SK-N-SH (cell line): ENCODE data around the gene SLC17A1. TPM values are rescaled to one million over a fixed set of nuclear protein-coding genes. Genes with fewer than 3 reads are reported as not detected.

Experiments
- CTCF ChIA-PET: fragments of 300-600, 350-600 bp; formaldehyde crosslinking; extraction: SDS; loops from one replicate; lab custom pipeline; 2021; lab: Yijun Ruan, JAX
- POLR2A ChIA-PET: fragments of 350-600 bp; sonication (Branson Sonifier 250); formaldehyde crosslinking; extraction: SDS; loops from one replicate; lab custom pipeline; 2020; ENCODE audit warnings: antibody characterized with exemption, inconsistent platforms; lab: Yijun Ruan, JAX
- DNase-seq: peaks from one replicate; pipeline ENCODE4 v3.0.0; 2012
- H2AFZ ChIP-seq: fragments of 200-600 bp; sonication (generic); 2 replicates; pipeline ENCODE4 v1.8.1; 2016; ENCODE audit warnings: antibody characterized with exemption, mild to moderate bottlenecking, low read depth
- H3F3A ChIP-seq: fragments of 200-600 bp; sonication (generic); replicated peaks from 2 replicates; pipeline ENCODE3; 2016; ENCODE audit warnings: antibody characterized with exemption, mild to moderate bottlenecking; ENCODE audit not compliant: insufficient read depth
- H3K27ac ChIP-seq, 2 experiments: fragments of 200-500 bp in 1 of 2; fragments of 200-600 bp in 1 of 2; sonication (Bioruptor generic) in 1 of 2; sonication (generic), shearing (Covaris generic) in 1 of 2; 2 replicates each; pipeline versions ENCODE4 v1.5.1 to v1.6.1; 2014 to 2016; ENCODE audit warnings: low read depth in 2 of 2, inconsistent platforms in 1 of 2, low read length in 1 of 2, mild to moderate bottlenecking in 1 of 2, mixed read lengths in 1 of 2
- H3K27me3 ChIP-seq: fragments of 200-600 bp; sonication (generic), shearing (Covaris generic); 2 replicates; pipeline ENCODE4 v1.6.1; 2016; ENCODE audit warnings: mixed run types; ENCODE audit not compliant: insufficient read depth
- H3K36me3 ChIP-seq, 2 experiments: fragments of 200-500 bp in 1 of 2; fragments of 200-600 bp in 1 of 2; sonication (Bioruptor generic) in 1 of 2; sonication (generic) in 1 of 2; replicated peaks in 1 of 2; 2 replicates each; pipeline versions ENCODE3 to v1.5.1; 2014 to 2016; ENCODE audit warnings: low read length in 1 of 2, mild to moderate bottlenecking in 1 of 2; ENCODE audit not compliant: insufficient read depth in 2 of 2, control insufficient read depth in 1 of 2
- H3K4me1 ChIP-seq, 2 experiments: fragments of 200-500 bp in 1 of 2; fragments of 200-600 bp in 1 of 2; sonication (Bioruptor generic) in 1 of 2; sonication (generic), shearing (Covaris generic) in 1 of 2; 2 replicates each; pipeline versions ENCODE4 v1.5.1 to v1.6.1; 2014 to 2016; ENCODE audit warnings: low read depth in 1 of 2, low read length in 1 of 2, mixed run types in 1 of 2; ENCODE audit not compliant: insufficient read depth in 2 of 2, control insufficient read depth in 1 of 2
- H3K4me2 ChIP-seq: fragments of 200-600 bp; sonication (generic), shearing (Covaris generic); 2 replicates; pipeline ENCODE4 v1.6.1; 2017; ENCODE audit warnings: mixed run types
- H3K4me3 ChIP-seq, 2 experiments: fragments of 200-500 bp in 1 of 2; fragments of 200-600 bp in 1 of 2; sonication (Bioruptor generic) in 1 of 2; sonication (generic), shearing (Covaris generic) in 1 of 2; 2 replicates each; pipeline versions ENCODE4 v1.5.1 to v1.8.1; 2014 to 2016; ENCODE audit warnings: low read depth in 2 of 2, inconsistent platforms in 1 of 2, low read length in 1 of 2, mild to moderate bottlenecking in 1 of 2, mixed read lengths in 1 of 2, moderate library complexity in 1 of 2
- H3K79me2 ChIP-seq: fragments of 200-600 bp; sonication (generic); 2 replicates; pipeline ENCODE4 v1.8.1; 2017; ENCODE audit warnings: mild to moderate bottlenecking; ENCODE audit not compliant: insufficient read depth
- H3K9ac ChIP-seq: fragments of 200-600 bp; sonication (generic); 2 replicates; pipeline ENCODE4 v1.6.1; 2017; ENCODE audit warnings: mixed run types
- H3K9me2 ChIP-seq: fragments of 200-600 bp; sonication (generic); 2 replicates; pipeline ENCODE4 v1.6.1; 2017; ENCODE audit warnings: mixed run types
- H3K9me3 ChIP-seq: fragments of 200-600 bp; sonication (generic); 2 replicates; pipeline ENCODE4 v1.6.1; 2017; ENCODE audit warnings: mixed run types, mild to moderate bottlenecking, moderate library complexity
- H4K20me1 ChIP-seq: fragments of 200-600 bp; sonication (generic); 2 replicates; pipeline ENCODE4 v1.6.1; 2017; ENCODE audit warnings: mild to moderate bottlenecking, mixed run types; ENCODE audit not compliant: insufficient read depth
- ELF1 ChIP-seq: IDR thresholded peaks from 2 replicates; pipeline ENCODE4 v1.4.0; 2012
- EZH2phosphoT487 ChIP-seq: fragments of 200-600 bp; sonication (generic); IDR thresholded peaks from 2 replicates; pipeline ENCODE4 v1.6.1; 2017; ENCODE audit warnings: low read depth, mixed run types, mild to moderate bottlenecking, antibody characterized with exemption, moderate library complexity, borderline replicate concordance
- FOSL2 ChIP-seq: IDR thresholded peaks from 2 replicates; pipeline ENCODE4 v1.4.0; 2012; ENCODE audit warnings: low read depth, mild to moderate bottlenecking, moderate library complexity, borderline replicate concordance
- JUND ChIP-seq: IDR thresholded peaks from 2 replicates; pipeline ENCODE4 v1.4.0; 2012
- MXI1 ChIP-seq: IDR thresholded peaks from 2 replicates; pipeline ENCODE4 v1.6.1; 2012; ENCODE audit warnings: mild to moderate bottlenecking, low read depth, low read length, improper control_type of control experiment
- RAD21 ChIP-seq: IDR thresholded peaks from 2 replicates; pipeline ENCODE4 v1.6.1; 2012; ENCODE audit warnings: mild to moderate bottlenecking, low read length
- RCOR1 ChIP-seq: fragments of 150-350 bp; IDR thresholded peaks from 2 replicates; pipeline ENCODE4 v1.6.1; 2017; ENCODE audit warnings: antibody characterized with exemption, low read length
- RXRA ChIP-seq: IDR thresholded peaks from 2 replicates; pipeline ENCODE4 v1.4.0; 2012; ENCODE audit warnings: low read depth, mild to moderate bottlenecking, borderline replicate concordance
- SIN3A ChIP-seq: IDR thresholded peaks from 2 replicates; pipeline ENCODE4 v1.6.1; 2012; ENCODE audit warnings: low read depth, mild to moderate bottlenecking, low read length, moderate library complexity, borderline replicate concordance
- SMC3 ChIP-seq: IDR thresholded peaks from 2 replicates; pipeline ENCODE4 v1.6.1; 2012; ENCODE audit warnings: low read depth, low read length, improper control_type of control experiment
- TEAD4 ChIP-seq: IDR thresholded peaks from 2 replicates; pipeline ENCODE4 v1.4.0; 2012; ENCODE audit warnings: mild to moderate bottlenecking, borderline replicate concordance; ENCODE audit not compliant: insufficient read depth
- YY1 ChIP-seq: IDR thresholded peaks from 2 replicates; pipeline ENCODE4 v1.4.0; 2012; ENCODE audit warnings: low read depth, mild to moderate bottlenecking
- WGBS: methylation state at CpG from one replicate; pipeline ENCODE4 v1.1.6; 2017; ENCODE audit warnings: low lambda C conversion rate; 5-methylcytosine and 5-hydroxymethylcytosine counted together
- polyA plus RNA-seq, 3 experiments: library from polyadenylated mRNA; depleted of rRNA; stranded (reverse); fragments of >200 nt; gene quantifications; 2 replicates each; pipeline ENCODE4 v1.2.3, GENCODE V29; 2012
- TF ChIP-seq, protein P1 (sequence below): IDR thresholded peaks from 2 replicates; pipeline ENCODE4 v1.4.0; 2012; ENCODE audit warnings: low read depth
- TF ChIP-seq, protein P2 (sequence below): IDR thresholded peaks from 2 replicates; pipeline ENCODE4 v1.4.0; 2012; ENCODE audit warnings: low read depth, borderline replicate concordance
- TF ChIP-seq, protein P3 (sequence below): IDR thresholded peaks from 2 replicates; pipeline ENCODE4 v1.4.0; 2012; ENCODE audit warnings: low read depth, borderline replicate concordance
- TF ChIP-seq, protein P4 (sequence below): IDR thresholded peaks from 2 replicates; pipeline ENCODE4; 2012
- TF ChIP-seq, protein P5 (sequence below): IDR thresholded peaks from 2 replicates; pipeline ENCODE4 v1.6.1; 2012; ENCODE audit warnings: mild to moderate bottlenecking, low read depth, low read length, moderate library complexity

The SLC17A1 gene
- polyA plus RNA-seq, 1 of the 3 experiments (the other 2 are of a cell fraction): not detected

DNA sequence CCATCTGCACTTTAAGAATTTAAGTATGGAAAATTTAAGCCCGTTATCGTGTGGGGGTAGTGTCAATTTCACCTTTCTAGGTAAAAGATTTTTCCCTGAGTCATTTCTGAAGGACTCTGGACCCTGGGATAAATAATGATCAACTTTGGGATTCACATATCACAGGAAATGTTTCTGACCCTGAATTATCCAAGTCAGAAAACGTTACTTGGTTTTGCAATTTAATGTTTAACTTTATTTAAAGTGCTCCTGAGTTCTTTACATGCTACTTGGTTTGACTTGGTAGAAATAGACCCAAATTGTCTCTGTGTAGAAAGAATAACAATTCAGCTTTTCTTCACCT, 43.7 kb upstream of the SLC17A1 start:
- H3K79me2 ChIP-seq: no peaks in the 10 kb centered on the region
- H3K9me3 ChIP-seq: no peaks in the 10 kb centered on the region
- H3K27me3 ChIP-seq: no peaks in the 10 kb centered on the region
- no peaks in the 10 kb centered on the region for H4K20me1 ChIP-seq
- H3K4me1 ChIP-seq: no peaks in the 10 kb centered on the region
- H3K27ac ChIP-seq: no peak overlapping the region
- ChIA-PET CTCF (interaction anchor here (2.4 kb wide), 1 partner anchor 155 kb away, joined by 5 read pairs; no protein-coding TSS in a partner anchor), POLR2A (no interaction called here)
- no peak overlapping the region for H3K9ac ChIP-seq
- H2AFZ ChIP-seq: no peak overlapping the region
- H3K4me2 ChIP-seq: no peak overlapping the region
- H3K4me3 ChIP-seq: no peak overlapping the region
- DNase-seq: no peak
- 33% methylated on average over 3 of the region's 3 CpGs for WGBS
- H3F3A ChIP-seq: no peaks in the 10 kb centered on the region
- no peaks in the 10 kb centered on the region for H3K9me2 ChIP-seq
- TF ChIP-seq TEAD4: no peak
- no peak for TF ChIP-seq ELF1
- no peak for TF ChIP-seq EZH2phosphoT487
- TF ChIP-seq, protein P1, sequence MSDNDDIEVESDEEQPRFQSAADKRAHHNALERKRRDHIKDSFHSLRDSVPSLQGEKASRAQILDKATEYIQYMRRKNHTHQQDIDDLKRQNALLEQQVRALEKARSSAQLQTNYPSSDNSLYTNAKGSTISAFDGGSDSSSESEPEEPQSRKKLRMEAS: no peak
- TF ChIP-seq, protein P2, sequence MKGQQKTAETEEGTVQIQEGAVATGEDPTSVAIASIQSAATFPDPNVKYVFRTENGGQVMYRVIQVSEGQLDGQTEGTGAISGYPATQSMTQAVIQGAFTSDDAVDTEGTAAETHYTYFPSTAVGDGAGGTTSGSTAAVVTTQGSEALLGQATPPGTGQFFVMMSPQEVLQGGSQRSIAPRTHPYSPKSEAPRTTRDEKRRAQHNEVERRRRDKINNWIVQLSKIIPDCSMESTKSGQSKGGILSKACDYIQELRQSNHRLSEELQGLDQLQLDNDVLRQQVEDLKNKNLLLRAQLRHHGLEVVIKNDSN: no peak
- TF ChIP-seq SIN3A: no peak
- TF ChIP-seq JUND: no peak
- no peak for TF ChIP-seq FOSL2
- no peak for TF ChIP-seq RAD21
- TF ChIP-seq, all 33 proteins: peak for 0
- no peaks in the 10 kb centered on the region for H3K36me3 ChIP-seq

DNA sequence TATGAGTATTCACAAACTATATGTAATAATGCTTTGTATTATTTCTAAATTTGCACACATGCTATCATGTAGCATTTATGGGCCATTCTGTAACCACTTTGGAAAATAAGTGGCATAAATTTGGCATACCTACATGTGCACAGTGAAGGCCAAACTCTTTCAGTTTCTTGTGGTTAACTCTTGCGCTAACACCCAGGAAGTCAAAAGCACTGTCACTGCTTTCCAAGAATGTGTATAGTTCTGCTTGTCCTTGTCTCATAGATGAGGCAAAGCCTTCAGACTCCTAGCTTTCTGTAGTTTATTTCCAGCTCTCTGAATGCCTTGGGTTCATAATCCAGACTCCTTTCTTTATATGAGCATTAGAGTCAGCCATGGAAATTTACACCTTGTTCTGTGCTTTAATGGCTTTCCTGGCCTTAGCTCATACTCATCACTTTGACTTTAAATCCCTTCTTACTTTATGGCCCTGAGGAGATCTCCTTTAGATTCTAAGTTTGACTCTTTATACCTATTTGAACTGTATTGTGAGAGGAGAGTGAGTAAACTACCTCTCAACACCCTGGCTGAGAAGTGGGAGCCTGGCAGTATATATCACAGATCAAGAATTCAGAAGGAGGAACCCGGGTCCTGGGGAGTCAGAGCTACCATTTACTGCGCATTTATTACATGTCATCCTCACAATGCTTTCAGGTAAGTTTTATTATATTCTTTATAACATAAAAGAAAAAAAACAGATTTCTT, 43.1 kb upstream of the SLC17A1 start:
- CTCF ChIA-PET: interaction anchor here (2.4 kb wide), 1 partner anchor 155 kb away, joined by 5 read pairs; no protein-coding TSS in a partner anchor
- Histone ChIP-seq H3K4me3 (no peak overlapping the region), H3K9me3 (no peaks in the 10 kb centered on the region), H3K4me2 (no peak overlapping the region), H3K4me1 (no peaks in the 10 kb centered on the region), H3K9me2 (no peaks in the 10 kb centered on the region), H4K20me1 (no peaks in the 10 kb centered on the region), H2AFZ (no peak overlapping the region), H3K36me3 (no peaks in the 10 kb centered on the region), H3K79me2 (no peaks in the 10 kb centered on the region), H3K27ac (no peak overlapping the region), H3K9ac (no peak overlapping the region), H3F3A (no peaks in the 10 kb centered on the region), H3K27me3 (no peaks in the 10 kb centered on the region)
- no peak for DNase-seq
- POLR2A ChIA-PET: no interaction called here
- WGBS: 49% methylated on average over 3 of the region's 3 CpGs
- TF ChIP-seq, protein P3, sequence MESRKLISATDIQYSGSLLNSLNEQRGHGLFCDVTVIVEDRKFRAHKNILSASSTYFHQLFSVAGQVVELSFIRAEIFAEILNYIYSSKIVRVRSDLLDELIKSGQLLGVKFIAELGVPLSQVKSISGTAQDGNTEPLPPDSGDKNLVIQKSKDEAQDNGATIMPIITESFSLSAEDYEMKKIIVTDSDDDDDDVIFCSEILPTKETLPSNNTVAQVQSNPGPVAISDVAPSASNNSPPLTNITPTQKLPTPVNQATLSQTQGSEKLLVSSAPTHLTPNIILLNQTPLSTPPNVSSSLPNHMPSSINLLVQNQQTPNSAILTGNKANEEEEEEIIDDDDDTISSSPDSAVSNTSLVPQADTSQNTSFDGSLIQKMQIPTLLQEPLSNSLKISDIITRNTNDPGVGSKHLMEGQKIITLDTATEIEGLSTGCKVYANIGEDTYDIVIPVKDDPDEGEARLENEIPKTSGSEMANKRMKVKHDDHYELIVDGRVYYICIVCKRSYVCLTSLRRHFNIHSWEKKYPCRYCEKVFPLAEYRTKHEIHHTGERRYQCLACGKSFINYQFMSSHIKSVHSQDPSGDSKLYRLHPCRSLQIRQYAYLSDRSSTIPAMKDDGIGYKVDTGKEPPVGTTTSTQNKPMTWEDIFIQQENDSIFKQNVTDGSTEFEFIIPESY: no peak
- TF ChIP-seq ELF1 (no peak), MXI1 (no peak), RCOR1 (no peak), SIN3A (no peak), FOSL2 (no peak), SMC3 (no peak), YY1 (no peak), RXRA (no peak)
- TF ChIP-seq, protein P2: no peak
- TF ChIP-seq, protein P4, sequence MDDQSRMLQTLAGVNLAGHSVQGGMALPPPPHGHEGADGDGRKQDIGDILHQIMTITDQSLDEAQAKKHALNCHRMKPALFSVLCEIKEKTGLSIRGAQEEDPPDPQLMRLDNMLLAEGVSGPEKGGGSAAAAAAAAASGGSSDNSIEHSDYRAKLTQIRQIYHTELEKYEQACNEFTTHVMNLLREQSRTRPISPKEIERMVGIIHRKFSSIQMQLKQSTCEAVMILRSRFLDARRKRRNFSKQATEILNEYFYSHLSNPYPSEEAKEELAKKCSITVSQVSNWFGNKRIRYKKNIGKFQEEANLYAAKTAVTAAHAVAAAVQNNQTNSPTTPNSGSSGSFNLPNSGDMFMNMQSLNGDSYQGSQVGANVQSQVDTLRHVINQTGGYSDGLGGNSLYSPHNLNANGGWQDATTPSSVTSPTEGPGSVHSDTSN: no peak
- TF ChIP-seq, protein P1: no peak
- TF ChIP-seq, protein P5, sequence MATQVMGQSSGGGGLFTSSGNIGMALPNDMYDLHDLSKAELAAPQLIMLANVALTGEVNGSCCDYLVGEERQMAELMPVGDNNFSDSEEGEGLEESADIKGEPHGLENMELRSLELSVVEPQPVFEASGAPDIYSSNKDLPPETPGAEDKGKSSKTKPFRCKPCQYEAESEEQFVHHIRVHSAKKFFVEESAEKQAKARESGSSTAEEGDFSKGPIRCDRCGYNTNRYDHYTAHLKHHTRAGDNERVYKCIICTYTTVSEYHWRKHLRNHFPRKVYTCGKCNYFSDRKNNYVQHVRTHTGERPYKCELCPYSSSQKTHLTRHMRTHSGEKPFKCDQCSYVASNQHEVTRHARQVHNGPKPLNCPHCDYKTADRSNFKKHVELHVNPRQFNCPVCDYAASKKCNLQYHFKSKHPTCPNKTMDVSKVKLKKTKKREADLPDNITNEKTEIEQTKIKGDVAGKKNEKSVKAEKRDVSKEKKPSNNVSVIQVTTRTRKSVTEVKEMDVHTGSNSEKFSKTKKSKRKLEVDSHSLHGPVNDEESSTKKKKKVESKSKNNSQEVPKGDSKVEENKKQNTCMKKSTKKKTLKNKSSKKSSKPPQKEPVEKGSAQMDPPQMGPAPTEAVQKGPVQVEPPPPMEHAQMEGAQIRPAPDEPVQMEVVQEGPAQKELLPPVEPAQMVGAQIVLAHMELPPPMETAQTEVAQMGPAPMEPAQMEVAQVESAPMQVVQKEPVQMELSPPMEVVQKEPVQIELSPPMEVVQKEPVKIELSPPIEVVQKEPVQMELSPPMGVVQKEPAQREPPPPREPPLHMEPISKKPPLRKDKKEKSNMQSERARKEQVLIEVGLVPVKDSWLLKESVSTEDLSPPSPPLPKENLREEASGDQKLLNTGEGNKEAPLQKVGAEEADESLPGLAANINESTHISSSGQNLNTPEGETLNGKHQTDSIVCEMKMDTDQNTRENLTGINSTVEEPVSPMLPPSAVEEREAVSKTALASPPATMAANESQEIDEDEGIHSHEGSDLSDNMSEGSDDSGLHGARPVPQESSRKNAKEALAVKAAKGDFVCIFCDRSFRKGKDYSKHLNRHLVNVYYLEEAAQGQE: no peak
